ENCODE results near the gene DRC7. TPM values are rescaled to one million over a fixed set of nuclear protein-coding genes. Genes with fewer than 3 reads are reported as not detected.

DRC7 gene
- total RNA-seq, 4 donors from 2014 or later: 0.33 TPM; not detected in 3

- TF ChIP-seq CTCF (IDR thresholded peaks at IDR 0.05; ENCODE audit: low read depth): no peak
Measured at GRCh38 chr16:57653936-57654335, 40.7 kb upstream of the DRC7 start.

- TF ChIP-seq CTCF (IDR thresholded peaks at IDR 0.05; ENCODE audit: low read depth): no peak
Measured at GRCh38 chr16:57656342-57656955, 38.2 kb upstream of the DRC7 start.

GRCh38 chr16:57657228-57657627 is 37.4 kb upstream of the DRC7 start:
- no peak for TF ChIP-seq CTCF (IDR thresholded peaks at IDR 0.05; ENCODE audit: low read depth)

GRCh38 chr16:57658130-57658877 is 36.3 kb upstream of the DRC7 start:
- TF ChIP-seq CTCF (IDR thresholded peaks at IDR 0.05; ENCODE audit: low read depth): no peak

GRCh38 chr16:57658878-57659674 is 35.5 kb upstream of the DRC7 start:
- no peak for TF ChIP-seq CTCF (IDR thresholded peaks at IDR 0.05; ENCODE audit: low read depth)

- TF ChIP-seq CTCF (IDR thresholded peaks at IDR 0.05; ENCODE audit: low read depth): no peak
Measured at GRCh38 chr16:57660715-57661463, 33.7 kb upstream of the DRC7 start.
